ENCODE data around the gene LCORL.

GRCh38 chr4:17966312-17966711 lies 55.2 kb downstream of the LCORL start:
- TF ChIP-seq, protein P1, sequence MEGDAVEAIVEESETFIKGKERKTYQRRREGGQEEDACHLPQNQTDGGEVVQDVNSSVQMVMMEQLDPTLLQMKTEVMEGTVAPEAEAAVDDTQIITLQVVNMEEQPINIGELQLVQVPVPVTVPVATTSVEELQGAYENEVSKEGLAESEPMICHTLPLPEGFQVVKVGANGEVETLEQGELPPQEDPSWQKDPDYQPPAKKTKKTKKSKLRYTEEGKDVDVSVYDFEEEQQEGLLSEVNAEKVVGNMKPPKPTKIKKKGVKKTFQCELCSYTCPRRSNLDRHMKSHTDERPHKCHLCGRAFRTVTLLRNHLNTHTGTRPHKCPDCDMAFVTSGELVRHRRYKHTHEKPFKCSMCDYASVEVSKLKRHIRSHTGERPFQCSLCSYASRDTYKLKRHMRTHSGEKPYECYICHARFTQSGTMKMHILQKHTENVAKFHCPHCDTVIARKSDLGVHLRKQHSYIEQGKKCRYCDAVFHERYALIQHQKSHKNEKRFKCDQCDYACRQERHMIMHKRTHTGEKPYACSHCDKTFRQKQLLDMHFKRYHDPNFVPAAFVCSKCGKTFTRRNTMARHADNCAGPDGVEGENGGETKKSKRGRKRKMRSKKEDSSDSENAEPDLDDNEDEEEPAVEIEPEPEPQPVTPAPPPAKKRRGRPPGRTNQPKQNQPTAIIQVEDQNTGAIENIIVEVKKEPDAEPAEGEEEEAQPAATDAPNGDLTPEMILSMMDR (IDR thresholded peaks at IDR 0.05) = no peak
- TF ChIP-seq POLR2A (IDR thresholded peaks at IDR 0.05) = no peak

Measured in thyroid gland (tissue), 4 donors.